Measurements from ENCODE around the gene ASH1L.

Gene ASH1L

Small RNAs within 50 kb of the gene (small RNA-seq; reads per million reads assigned to genes)
- 0 reads per million in 2 experiments for gene AL353807.4
- 0 to 0.16 reads per million in 2 experiments for gene RNU6-106P
- gene RNU6-1297P: 0 reads per million in 2 experiments
